SJCRH30 (cell line): ENCODE measurements around the gene IARS1. TPM values are rescaled to one million over a fixed set of nuclear protein-coding genes. Genes with fewer than 3 reads are reported as not detected.

Experiments used
- DNase-seq, 2 experiments: peaks; one replicate each; pipeline ENCODE4 v3.0.0-alpha.2; 2015 to 2020
- H3K27ac ChIP-seq: fragments of 250-450 bp; sonication (Bioruptor Pico); 2 replicates; pipeline ENCODE4 v1.5.1; 2020; ENCODE audit warnings: mild to moderate bottlenecking, moderate library complexity
- H3K27me3 ChIP-seq: fragments of 250-450 bp; sonication (Bioruptor Pico); 2 replicates; pipeline ENCODE4 v1.5.1; 2020; ENCODE audit warnings: mild to moderate bottlenecking, moderate library complexity
- H3K36me3 ChIP-seq: fragments of 250-450 bp; sonication (Bioruptor Pico); 2 replicates; pipeline ENCODE4 v1.5.1; 2020; ENCODE audit warnings: mild to moderate bottlenecking, moderate library complexity
- H3K4me1 ChIP-seq: fragments of 250-450 bp; sonication (Bioruptor Pico); 2 replicates; pipeline ENCODE4 v1.5.1; 2020; ENCODE audit warnings: mild to moderate bottlenecking, moderate library complexity
- H3K4me3 ChIP-seq: fragments of 250-450 bp; sonication (Bioruptor Pico); 2 replicates; pipeline ENCODE4 v1.5.1; 2020; ENCODE audit warnings: mild to moderate bottlenecking, moderate library complexity
- H3K9me3 ChIP-seq: fragments of 250-450 bp; sonication (Bioruptor Pico); replicated peaks from 2 replicates; pipeline ENCODE4 v1.5.1; 2020; ENCODE audit warnings: mild to moderate bottlenecking, moderate library complexity
- total RNA-seq: library from RNA; depleted of rRNA; stranded (reverse); fragments of >200 nt; shearing (Covaris generic); gene quantifications from 2 replicates; pipeline ENCODE4 v1.2.3, GENCODE V29; 2014

IARS1 gene
- total RNA-seq, 1 experiment from 2014 or later: 274 TPM

DNA sequence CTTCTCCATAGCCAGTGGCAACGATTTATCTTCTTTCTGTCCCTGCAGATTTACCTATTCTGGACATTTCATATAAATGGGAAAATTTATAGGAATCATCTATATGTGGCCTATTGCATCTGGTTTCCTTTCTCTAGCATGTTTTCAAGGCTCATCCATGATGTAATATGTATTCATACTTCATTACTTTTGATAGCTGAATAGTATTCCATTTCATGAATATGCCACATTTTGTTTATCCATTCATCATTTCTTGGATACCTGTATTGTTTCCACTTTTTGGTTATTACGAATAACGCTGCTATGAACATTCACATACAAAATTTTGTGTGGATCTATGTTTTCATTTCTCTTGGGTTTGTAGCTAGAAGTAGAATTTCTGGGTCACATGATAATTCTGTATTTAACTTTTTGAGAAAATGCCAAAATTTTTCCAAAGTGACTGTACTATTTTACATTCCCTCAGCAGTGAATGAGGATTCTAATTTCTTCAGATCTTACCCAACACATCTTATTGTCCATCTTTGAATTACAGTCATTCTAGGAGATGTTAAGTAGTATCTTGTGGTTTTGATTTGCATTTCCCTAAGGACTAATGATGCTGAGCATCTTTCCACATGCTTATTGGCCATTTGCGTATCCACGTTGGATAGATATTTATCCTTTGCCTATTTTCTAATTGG lies 3.6 kb downstream of the IARS1 start:
- H3K36me3 ChIP-seq: peaks cover 64% of the 10 kb centered on the region
- no peak for DNase-seq
- H3K4me1 ChIP-seq: no peaks in the 10 kb centered on the region
- no peak overlapping the region for H3K27ac ChIP-seq
- H3K27me3 ChIP-seq: no peaks in the 10 kb centered on the region
- no peaks in the 10 kb centered on the region for H3K9me3 ChIP-seq
- H3K4me3 ChIP-seq: no peak overlapping the region

DNA sequence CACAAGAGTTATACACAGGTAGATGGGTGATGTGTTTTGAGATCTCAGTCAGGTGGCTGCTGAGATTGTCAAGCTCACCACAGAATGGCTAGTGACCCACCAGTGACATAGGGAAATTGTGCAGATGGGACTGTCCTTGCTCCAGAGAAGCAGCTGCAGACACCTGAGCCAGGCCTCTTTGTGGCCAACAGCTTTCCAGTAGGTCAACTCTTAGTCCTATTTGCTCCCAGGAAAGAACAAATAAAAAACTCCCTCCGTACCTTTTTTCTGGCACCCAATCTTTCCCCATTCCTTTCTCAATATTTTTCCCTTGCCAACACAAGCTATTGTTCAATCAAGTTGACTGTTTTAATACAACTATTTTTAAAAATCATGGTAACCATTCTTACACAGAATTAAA lies 14.2 kb downstream of the IARS1 start:
- no peaks in the 10 kb centered on the region for H3K4me1 ChIP-seq
- no peaks in the 10 kb centered on the region for H3K9me3 ChIP-seq
- no peaks in the 10 kb centered on the region for H3K27me3 ChIP-seq
- H3K4me3 ChIP-seq: no peak overlapping the region
- H3K27ac ChIP-seq: no peak overlapping the region
- H3K36me3 ChIP-seq: peaks cover 94% of the 10 kb centered on the region
- no peak for DNase-seq

DNA sequence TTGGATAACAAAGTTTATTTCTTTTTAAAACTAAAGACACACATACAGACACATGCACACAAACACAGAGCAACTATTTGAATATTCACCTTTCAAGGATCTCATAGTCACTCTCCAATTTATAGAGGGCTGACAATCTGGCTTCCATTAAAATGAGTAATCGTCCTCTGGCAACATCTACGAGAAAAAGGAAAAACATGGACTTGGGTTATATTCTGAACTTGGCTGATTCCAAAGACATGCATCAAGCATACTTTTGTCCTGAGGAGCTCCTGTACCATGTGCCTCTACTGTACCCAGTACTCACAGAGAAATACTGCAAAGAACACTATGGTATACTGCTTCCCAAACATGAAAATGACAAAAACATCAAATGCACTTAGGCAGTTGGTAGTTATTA lies 15.4 kb downstream of the IARS1 start:
- no peak for DNase-seq
- Histone ChIP-seq H3K4me3 (no peak overlapping the region), H3K27ac (no peak overlapping the region), H3K36me3 (peaks cover 94% of the 10 kb centered on the region), H3K9me3 (no peaks in the 10 kb centered on the region), H3K27me3 (no peaks in the 10 kb centered on the region), H3K4me1 (no peaks in the 10 kb centered on the region)

DNA sequence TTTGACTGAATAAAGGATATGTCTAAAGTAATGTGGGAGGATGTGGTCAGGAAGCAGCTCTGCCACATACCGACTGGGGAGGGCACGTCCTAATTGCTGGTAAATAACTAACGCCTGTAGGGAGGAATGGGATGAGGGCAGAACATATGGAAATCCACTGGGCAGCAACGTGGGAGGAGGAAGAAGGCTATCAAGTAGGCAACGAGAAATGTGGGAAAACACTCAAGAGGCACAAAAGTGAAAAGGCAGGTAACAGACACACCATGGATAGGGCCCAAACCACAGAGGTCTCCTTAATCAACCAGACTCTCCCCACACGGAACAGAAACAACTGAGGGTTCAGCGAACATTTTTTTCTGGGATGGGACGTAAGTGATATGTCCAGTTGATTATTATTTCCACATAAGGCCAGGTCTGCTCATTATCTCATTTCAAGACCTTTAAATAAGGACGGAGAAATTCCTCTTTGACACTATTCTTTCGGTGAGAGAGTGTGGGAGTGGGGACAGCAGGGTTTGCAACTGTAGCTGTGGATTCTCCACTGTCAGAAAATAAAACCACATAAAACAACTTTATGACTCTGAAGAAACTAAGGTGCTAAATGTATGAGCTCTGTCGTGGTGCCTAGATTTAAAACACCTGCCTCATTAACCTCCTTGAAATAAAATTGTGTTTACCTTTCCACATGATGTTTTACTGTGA lies 17.0 kb downstream of the IARS1 start:
- no peak for DNase-seq
- H3K4me3 ChIP-seq: no peak overlapping the region

DNA sequence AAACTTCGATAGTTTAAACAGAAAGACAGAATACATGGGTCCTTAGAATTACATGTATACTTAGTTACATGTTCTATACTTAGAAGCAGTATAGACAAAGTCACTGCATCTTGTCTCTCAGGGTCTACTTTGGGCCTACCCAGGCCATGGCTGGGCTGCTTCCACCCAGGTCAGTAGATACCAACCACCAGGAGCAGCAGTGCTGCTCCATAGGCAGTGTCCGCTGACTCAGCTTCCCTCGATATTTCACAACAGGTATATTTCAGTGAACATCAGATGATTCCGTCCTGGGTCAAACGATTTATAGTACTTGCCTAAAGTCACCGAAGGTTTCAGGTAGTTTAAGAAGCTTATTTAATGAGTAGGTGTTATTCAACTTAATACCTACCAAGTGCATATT lies 18.0 kb downstream of the IARS1 start:
- Histone ChIP-seq H3K27ac (no peak overlapping the region), H3K4me3 (no peak overlapping the region), H3K9me3 (no peaks in the 10 kb centered on the region), H3K27me3 (no peaks in the 10 kb centered on the region), H3K36me3 (peaks cover 99% of the 10 kb centered on the region), H3K4me1 (no peaks in the 10 kb centered on the region)
- DNase-seq: no peak

More for the DNA sequence above, 17.0 kb downstream of the IARS1 start:
- H3K36me3 ChIP-seq: peaks cover 96% of the 10 kb centered on the region
- no peaks in the 10 kb centered on the region for H3K4me1 ChIP-seq
- no peak overlapping the region for H3K27ac ChIP-seq
- no peaks in the 10 kb centered on the region for H3K9me3 ChIP-seq
- no peaks in the 10 kb centered on the region for H3K27me3 ChIP-seq

DNA sequence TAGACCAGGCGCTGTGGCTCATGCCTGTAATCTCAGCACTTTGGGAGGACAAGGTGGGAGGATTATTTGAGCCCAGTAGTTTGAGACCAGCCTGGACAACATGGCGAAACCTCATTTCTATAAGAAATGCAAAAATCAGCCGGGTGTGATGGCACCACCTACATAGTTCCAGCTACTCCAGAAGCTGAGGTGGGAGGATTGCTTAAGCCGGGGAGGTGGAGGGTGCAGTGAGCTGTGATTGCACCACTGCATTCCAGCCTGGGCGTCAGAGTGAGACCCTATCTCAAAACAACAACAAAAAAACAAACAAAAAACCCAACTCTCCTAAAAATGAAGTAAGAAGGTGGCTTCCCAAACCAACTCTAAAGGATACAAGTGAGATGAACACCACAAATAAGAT lies 23.0 kb downstream of the IARS1 start:
- peaks cover 96% of the 10 kb centered on the region for H3K36me3 ChIP-seq
- H3K9me3 ChIP-seq: no peaks in the 10 kb centered on the region
- no peak overlapping the region for H3K27ac ChIP-seq
- no peak for DNase-seq
- H3K4me3 ChIP-seq: no peak overlapping the region
- H3K27me3 ChIP-seq: no peaks in the 10 kb centered on the region
- no peaks in the 10 kb centered on the region for H3K4me1 ChIP-seq

DNA sequence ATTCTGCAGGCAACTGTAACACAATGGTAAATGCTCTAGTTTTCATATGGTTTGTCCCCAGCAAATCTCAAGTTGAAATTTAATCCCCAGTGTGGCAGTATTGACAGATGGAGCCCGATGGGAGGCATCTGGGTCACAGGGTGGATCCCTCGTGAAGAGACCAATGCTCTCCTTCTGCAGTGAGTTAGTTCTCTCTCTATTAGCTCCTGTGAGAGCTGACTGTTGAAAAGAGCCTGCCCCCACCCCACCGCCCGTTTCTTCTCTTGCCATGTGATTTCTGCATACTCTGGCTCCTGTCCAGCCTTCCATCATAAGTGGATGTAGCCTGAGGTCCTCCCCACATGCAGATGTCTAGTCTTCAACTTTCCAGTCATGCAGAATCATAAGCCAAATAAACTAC lies 27.0 kb downstream of the IARS1 start:
- Histone ChIP-seq H3K36me3 (peaks cover 92% of the 10 kb centered on the region), H3K4me3 (no peak overlapping the region), H3K27me3 (no peaks in the 10 kb centered on the region), H3K27ac (no peak overlapping the region), H3K9me3 (no peaks in the 10 kb centered on the region), H3K4me1 (no peaks in the 10 kb centered on the region)
- DNase-seq: no peak

DNA sequence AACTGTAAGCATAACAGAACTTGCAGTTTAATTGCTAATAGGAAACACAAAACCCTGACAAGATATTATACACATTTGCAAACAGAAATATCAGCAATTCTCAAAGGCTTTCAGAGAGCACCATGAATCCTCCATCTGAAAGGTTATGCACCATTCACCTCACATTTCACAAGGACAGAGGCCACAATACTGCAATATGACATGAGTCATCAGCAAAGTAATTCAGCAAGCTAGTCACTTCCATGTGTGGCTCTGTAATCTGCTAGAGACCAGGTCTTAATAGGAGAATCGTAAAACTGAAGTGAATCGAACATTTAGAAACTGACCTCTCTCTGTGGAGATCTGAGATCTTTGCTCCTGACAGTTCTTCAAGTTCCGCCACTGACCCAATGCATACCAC lies 28.3 kb downstream of the IARS1 start:
- Histone ChIP-seq H3K4me1 (no peaks in the 10 kb centered on the region), H3K27me3 (no peaks in the 10 kb centered on the region), H3K4me3 (no peak overlapping the region), H3K27ac (no peak overlapping the region), H3K9me3 (no peaks in the 10 kb centered on the region), H3K36me3 (peaks cover 92% of the 10 kb centered on the region)
- no peak for DNase-seq

DNA sequence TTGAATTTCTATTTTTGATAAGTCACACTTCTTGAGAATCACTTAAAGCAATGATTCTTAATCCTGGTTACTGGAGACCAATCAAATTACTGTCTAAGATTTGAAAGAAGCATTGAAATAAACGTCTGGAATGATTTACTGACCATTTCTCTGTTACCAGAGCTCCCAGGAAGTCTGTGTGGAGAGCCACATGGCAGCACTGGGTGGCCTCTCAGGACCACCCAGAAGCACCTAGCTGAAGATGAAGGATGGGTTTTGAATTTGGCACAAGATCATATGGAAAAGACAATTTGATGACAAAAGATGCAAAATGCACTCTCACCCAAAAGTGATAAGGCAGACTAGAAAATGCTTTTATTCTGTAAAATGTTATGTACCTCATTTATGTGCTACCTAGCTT lies 30.4 kb downstream of the IARS1 start:
- peaks cover 92% of the 10 kb centered on the region for H3K36me3 ChIP-seq
- no peaks in the 10 kb centered on the region for H3K9me3 ChIP-seq
- no peaks in the 10 kb centered on the region for H3K27me3 ChIP-seq
- peak; percentile 24 for DNase-seq
- H3K4me1 ChIP-seq: no peaks in the 10 kb centered on the region
- no peak overlapping the region for H3K27ac ChIP-seq
- H3K4me3 ChIP-seq: no peak overlapping the region

DNA sequence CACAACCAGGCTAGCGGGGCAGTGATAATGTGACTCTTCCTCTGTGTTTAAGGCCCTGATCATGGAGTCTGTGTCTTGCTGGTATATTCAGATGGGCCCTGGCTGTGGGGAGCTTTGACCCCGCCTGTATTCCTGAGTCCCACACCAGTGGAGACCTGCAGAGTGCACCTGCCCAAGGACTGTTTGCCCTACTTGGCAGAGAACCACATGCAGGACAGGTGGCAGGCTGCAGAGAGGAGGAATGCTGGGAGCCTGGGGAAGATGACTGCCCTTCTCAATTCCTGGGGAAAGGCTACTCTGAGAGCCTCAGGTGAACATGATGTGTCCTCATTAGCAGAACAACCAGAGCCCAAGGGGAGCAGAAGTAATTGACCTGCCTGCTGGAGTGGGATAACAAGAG lies 36.2 kb downstream of the IARS1 start:
- no peak overlapping the region for H3K4me3 ChIP-seq
- H3K27me3 ChIP-seq: no peaks in the 10 kb centered on the region
- no peak overlapping the region for H3K27ac ChIP-seq
- H3K4me1 ChIP-seq: no peaks in the 10 kb centered on the region
- peaks cover 93% of the 10 kb centered on the region for H3K36me3 ChIP-seq
- H3K9me3 ChIP-seq: no peaks in the 10 kb centered on the region
- no peak for DNase-seq

DNA sequence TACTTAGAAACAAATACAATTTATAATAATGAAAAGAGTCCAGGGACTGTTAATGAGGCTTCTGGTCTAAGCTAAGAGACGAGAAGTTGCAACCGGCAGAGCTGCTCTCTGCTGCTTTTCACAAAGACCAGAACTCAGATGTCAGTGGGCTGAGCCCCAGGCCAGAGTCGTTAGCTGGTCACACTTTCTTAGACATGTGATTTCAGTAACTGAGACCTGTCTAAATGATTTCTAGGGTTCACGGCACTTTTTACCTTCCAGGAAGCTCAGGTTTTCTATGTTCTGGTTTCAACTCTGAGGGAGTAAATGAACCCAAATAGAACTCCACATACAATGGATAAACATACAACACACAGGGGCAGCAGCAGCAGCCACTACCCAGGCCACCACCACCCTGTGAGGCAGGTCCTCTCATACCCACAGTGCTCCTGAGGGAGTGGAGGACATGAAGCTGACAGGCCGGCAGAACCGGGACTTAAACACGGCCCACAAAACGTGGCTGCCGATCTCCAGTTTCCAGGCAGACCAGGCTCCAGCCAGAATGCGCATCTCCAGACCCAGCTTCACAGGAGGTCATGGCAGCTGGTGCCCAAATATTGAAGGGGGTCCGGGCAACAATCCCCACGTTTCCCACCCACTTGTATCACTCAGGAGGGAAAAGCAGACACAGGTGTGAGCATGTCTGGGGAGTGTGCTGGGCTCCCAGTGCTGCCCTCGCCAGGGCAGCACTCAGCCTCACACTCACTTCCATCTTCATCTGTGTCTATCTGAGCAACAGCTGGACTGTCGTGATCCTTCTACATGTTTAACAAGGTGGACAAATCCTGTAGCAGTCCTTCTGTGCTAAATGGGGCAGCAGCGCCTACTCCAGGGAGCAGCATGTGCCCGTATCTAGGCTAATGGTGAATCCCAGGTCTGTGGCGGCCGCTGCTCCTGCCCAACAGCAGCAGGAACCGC lies 38.8 kb downstream of the IARS1 start:
- peaks cover 95% of the 10 kb centered on the region for H3K36me3 ChIP-seq
- H3K4me1 ChIP-seq: no peaks in the 10 kb centered on the region
- no peak overlapping the region for H3K27ac ChIP-seq
- H3K9me3 ChIP-seq: no peaks in the 10 kb centered on the region
- no peaks in the 10 kb centered on the region for H3K27me3 ChIP-seq
- no peak overlapping the region for H3K4me3 ChIP-seq
- DNase-seq: no peak

DNA sequence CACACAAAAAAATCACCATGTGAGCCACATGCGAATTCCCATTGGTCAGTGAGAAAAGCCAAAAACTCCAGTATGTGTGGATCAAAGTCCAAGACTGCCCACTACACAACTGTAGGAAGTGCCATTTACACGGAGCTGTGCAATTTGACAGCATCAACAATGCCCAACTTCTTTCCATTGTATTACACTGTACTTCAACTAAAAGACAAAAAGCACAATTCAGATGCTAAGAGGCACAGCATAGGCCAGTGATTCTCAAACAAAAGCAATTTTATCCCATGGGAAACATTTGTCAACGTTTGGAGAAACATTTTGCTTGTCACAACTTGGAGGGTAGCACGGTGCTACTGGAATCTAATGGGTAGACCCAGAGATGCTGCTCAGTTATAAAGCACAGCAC lies 39.8 kb downstream of the IARS1 start:
- peaks cover 95% of the 10 kb centered on the region for H3K36me3 ChIP-seq
- H3K27me3 ChIP-seq: no peaks in the 10 kb centered on the region
- H3K4me1 ChIP-seq: no peaks in the 10 kb centered on the region
- no peaks in the 10 kb centered on the region for H3K9me3 ChIP-seq
- H3K4me3 ChIP-seq: no peak overlapping the region
- no peak for DNase-seq
- H3K27ac ChIP-seq: no peak overlapping the region

DNA sequence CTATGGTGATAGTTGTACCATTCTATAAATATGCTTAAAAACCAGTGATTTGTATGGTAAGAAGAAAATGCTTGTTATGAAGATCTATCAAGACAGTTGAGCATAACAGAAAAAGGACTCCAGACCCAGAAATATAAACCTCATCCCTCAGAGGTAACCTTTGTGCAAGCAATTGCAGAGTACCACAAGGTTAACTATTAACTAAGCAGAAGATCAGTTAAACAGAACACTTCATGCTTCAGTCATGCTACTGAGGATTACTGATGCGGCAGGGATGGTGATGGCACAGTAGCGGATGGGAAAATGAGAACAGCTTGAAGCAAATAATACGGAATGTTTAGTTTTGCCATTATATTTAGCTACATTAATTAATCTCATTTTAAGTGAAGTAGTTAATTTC lies 45.5 kb downstream of the IARS1 start:
- no peak overlapping the region for H3K27ac ChIP-seq
- H3K4me3 ChIP-seq: no peak overlapping the region
- DNase-seq: no peak
- H3K9me3 ChIP-seq: no peaks in the 10 kb centered on the region
- H3K4me1 ChIP-seq: peaks cover 8% of the 10 kb centered on the region; the same call in 1 of the 2 replicates
- H3K36me3 ChIP-seq: peaks cover 97% of the 10 kb centered on the region
- no peaks in the 10 kb centered on the region for H3K27me3 ChIP-seq

DNA sequence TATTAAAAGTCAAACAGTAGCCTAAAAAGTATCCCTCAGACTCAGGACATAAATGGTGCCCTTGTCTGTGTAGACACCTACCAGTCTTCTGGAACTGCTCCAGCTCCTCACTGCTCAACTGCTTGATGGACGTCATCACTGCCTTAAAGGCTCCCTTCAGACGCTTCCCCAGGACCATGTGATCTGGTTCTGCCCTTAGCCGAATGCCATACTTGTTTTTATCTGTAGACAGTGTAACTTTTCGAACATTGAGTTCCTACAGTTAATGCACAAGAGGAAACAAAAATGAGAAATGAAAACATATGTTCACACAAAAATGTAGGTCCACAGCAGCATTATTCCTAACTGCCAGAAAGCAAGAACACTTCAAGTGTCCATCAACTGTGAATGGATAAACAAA lies 46.2 kb downstream of the IARS1 start:
- H3K36me3 ChIP-seq: peaks cover 98% of the 10 kb centered on the region
- no peak overlapping the region for H3K27ac ChIP-seq
- no peak for DNase-seq
- peaks cover 8% of the 10 kb centered on the region; the same call in 1 of the 2 replicates for H3K4me1 ChIP-seq
- no peaks in the 10 kb centered on the region for H3K27me3 ChIP-seq
- H3K9me3 ChIP-seq: no peaks in the 10 kb centered on the region
- no peak overlapping the region for H3K4me3 ChIP-seq
